ENCODE measurements around the gene ARHGEF28.

The ARHGEF28 gene, protein sequence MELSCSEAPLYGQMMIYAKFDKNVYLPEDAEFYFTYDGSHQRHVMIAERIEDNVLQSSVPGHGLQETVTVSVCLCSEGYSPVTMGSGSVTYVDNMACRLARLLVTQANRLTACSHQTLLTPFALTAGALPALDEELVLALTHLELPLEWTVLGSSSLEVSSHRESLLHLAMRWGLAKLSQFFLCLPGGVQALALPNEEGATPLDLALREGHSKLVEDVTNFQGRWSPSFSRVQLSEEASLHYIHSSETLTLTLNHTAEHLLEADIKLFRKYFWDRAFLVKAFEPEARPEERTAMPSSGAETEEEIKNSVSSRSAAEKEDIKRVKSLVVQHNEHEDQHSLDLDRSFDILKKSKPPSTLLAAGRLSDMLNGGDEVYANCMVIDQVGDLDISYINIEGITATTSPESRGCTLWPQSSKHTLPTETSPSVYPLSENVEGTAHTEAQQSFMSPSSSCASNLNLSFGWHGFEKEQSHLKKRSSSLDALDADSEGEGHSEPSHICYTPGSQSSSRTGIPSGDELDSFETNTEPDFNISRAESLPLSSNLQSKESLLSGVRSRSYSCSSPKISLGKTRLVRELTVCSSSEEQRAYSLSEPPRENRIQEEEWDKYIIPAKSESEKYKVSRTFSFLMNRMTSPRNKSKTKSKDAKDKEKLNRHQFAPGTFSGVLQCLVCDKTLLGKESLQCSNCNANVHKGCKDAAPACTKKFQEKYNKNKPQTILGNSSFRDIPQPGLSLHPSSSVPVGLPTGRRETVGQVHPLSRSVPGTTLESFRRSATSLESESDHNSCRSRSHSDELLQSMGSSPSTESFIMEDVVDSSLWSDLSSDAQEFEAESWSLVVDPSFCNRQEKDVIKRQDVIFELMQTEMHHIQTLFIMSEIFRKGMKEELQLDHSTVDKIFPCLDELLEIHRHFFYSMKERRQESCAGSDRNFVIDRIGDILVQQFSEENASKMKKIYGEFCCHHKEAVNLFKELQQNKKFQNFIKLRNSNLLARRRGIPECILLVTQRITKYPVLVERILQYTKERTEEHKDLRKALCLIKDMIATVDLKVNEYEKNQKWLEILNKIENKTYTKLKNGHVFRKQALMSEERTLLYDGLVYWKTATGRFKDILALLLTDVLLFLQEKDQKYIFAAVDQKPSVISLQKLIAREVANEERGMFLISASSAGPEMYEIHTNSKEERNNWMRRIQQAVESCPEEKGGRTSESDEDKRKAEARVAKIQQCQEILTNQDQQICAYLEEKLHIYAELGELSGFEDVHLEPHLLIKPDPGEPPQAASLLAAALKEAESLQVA (N-terminal part only)

DNA sequence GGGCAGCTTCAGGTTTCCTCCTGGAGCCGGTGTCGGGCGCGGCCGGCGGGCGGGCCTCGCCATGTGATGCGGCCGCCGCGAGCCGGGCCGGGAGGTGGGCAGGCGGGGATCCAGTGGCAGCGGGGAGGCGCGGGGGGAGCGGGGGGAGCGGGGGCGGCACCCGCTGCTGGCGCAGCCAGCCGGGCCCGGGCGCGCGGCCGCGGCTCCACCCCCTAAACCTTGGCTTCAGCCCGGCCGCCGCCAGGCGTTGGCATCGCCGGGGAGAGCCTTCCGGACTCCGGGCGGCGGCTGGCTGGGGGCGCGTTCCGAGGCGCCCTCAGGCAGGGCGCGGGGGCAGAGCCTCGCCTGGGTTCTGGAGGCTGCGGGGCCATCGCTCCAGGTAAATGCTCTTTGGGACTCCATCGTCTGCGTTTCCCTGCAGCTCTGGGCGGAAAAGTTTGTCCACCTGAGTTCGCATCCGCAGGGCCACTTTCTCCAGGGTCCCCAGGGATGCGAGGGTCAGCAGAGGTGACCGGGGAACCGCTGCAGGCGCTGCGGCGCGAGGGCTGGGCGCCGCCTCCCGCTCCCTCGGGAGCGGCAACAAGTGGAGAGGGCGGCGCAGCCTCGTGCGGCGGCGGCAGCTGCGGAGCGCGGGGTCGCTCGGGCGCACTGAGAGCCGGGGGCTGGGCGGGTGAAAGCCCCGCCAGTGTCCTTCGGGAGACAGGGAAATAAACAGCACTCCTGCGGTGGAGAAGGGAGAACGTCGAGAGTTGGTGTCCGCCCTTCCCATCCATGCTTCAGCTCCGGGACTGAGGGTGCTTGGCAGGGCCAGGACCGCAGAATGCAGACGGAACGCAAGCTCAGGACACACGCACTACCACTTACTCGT is at the start of gene ARHGEF28:
TSS of gene ARHGEF28 (plus strand) at position 253 of the 868 bp plus-strand sequence. CDS start 58,656 bp downstream, outside the sequence.
- peak; percentile 79 for DNase-seq (ENCODE audit: low spot score)
- TF ChIP-seq, protein P1, sequence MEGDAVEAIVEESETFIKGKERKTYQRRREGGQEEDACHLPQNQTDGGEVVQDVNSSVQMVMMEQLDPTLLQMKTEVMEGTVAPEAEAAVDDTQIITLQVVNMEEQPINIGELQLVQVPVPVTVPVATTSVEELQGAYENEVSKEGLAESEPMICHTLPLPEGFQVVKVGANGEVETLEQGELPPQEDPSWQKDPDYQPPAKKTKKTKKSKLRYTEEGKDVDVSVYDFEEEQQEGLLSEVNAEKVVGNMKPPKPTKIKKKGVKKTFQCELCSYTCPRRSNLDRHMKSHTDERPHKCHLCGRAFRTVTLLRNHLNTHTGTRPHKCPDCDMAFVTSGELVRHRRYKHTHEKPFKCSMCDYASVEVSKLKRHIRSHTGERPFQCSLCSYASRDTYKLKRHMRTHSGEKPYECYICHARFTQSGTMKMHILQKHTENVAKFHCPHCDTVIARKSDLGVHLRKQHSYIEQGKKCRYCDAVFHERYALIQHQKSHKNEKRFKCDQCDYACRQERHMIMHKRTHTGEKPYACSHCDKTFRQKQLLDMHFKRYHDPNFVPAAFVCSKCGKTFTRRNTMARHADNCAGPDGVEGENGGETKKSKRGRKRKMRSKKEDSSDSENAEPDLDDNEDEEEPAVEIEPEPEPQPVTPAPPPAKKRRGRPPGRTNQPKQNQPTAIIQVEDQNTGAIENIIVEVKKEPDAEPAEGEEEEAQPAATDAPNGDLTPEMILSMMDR (IDR thresholded peaks at IDR 0.05; ENCODE audit: extremely low read depth, missing control alignments), result no peak

DNA sequence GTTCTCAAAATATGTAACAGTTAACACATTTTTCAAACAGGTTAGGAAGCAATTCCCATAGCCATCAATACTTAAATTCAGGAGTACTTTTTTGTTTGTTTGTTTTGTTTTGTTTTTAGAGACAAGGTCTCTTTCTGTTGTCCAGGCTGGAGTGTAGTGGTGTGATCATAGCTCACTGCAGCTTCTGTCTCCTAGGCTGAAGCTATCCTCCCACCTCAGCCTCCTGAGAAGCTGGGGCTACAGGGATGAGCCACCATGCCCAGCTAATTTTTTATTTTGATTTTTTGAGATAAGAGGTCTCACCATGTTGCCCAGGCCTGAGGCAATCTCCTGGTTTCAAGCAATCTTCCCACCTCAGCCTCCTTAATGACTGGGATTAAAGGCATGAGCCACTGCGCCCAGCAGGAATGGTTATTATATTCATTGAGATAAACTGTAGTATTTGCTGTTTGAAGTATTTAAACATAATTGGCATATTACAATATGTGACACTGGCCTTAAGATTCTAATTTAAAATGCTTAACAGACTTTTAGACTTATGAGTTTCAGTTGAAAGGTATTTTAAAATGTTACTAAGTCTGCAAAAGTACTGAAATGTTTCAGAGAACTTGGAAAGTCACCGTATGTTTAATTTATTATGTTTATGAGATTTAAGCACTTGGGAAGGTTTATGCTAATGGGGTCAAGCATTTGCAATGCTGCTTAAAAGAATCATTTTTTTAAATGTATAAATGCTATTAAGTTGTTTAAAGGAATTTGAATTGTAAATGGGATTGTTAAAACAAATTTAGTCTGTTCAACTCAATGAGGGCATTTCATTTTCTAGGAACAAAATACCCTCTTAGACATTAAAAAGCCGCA is 43.5 kb upstream of the ARHGEF28 start:
- TF ChIP-seq, protein P1 (IDR thresholded peaks at IDR 0.05; ENCODE audit: extremely low read depth, missing control alignments), result no peak
- no peak for DNase-seq (ENCODE audit: low spot score)

DNA sequence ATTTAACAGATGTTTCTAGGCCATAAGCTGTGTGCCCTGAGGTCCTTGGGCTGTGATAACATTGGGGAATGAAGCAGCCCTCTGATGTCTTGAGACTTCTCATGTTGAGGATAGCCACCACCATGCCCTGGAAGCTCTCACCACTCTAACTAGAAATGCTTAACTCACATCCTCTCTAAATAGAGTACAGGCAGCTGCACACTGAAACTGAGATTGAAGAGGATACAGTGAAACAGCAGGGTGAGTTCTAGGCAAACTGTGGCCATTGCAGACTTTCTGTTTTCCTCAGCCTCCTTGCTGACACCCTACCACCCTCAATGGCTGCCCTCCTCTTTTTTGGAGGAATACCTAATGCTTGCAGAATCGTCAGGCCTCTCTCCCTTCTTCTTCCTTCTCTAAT is 38.1 kb upstream of the ARHGEF28 start:
- TF ChIP-seq, protein P1 (IDR thresholded peaks at IDR 0.05; ENCODE audit: extremely low read depth, missing control alignments), result no peak
- peak; percentile 15 for DNase-seq (ENCODE audit: low spot score)

DNA sequence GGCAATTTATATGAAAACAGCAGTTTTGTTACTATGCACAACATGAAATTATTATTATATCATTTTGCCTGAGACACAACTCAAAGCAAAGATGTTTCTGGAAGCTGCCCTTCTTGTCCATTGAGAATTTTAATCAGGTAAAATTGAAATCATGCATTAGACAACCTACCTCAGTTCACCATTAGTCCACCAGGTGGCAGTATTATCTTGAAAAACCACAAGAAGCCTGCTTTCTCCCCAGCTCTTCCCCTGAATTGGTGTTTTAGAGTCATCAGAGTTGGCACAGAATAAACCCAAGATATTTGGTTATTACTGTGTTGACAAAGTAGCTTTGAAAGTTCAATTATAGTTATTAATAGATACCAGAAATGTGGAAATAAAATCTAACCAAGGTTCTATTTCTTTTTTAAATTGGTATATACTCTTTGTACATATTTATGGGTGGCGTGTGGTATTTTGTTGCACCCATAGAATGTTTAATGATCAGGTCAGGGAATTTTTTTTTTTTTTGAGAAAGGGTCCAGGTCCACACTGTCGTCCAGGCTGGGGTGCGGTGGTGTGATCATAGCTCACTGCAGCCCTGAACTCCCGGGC is 34.8 kb upstream of the ARHGEF28 start:
- TF ChIP-seq, protein P1 (IDR thresholded peaks at IDR 0.05; ENCODE audit: extremely low read depth, missing control alignments), result peak; percentile 36
- peak; percentile 55 for DNase-seq (ENCODE audit: low spot score)

DNA sequence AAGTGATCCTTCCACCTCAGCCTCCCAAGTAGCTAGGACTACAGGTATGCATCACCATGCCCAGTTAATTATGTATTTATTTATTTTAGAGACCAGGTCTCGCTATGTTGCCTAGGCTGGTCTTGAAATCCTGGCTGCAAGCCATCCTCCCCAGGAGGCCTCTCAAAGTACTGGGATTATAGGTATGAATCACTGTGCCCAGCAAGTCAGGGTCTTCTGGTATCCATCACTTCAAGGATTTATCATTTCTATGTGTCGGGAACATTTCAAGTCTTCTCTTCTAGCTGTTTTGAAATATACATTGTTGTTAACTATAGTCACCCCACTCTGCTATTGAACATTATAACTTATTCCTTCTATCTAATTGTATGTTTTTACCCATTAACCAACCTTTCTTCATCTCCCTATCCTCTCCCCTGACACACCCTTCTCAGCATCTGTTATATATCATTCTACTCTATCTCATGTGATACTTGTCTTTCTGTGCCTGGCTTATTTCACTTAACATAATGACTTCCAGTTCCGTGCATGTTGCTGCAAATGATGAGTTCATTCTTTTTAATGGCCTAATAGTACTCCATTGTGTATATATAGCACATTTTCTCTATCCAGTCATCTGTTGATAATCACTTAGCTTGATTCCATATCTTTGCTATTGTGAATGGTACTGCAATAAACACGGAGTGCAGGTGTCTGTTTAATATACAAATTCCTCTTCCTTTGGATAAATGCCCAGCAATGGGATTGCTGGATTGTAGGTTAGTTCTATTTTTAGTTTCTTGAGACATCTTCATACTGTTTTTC is 34.1 kb upstream of the ARHGEF28 start:
- DNase-seq (ENCODE audit: low spot score), result no peak
- TF ChIP-seq, protein P1 (IDR thresholded peaks at IDR 0.05; ENCODE audit: extremely low read depth, missing control alignments), result no peak
